Fibroblast of villous mesenchyme (primary cell): ENCODE measurements around the gene NUMA1. TPM values are rescaled to one million over a fixed set of nuclear protein-coding genes. Genes with fewer than 3 reads are reported as not detected.

ENCODE experiments used
- DNase-seq: peaks from one replicate; pipeline ENCODE4 v3.0.0-alpha.2; 2010; ENCODE audit warnings: low read depth
- H3K4me3 ChIP-seq: 2 replicates; pipeline ENCODE4 v1.5.1; 2011; ENCODE audit warnings: low read depth, mild to moderate bottlenecking, low read length
- total RNA-seq: library from RNA; depleted of rRNA; stranded (reverse); fragments of >200 nt; gene quantifications from 2 replicates; pipeline ENCODE4 v1.2.3, GENCODE V29; 2012
- TF ChIP-seq, protein P1 (sequence below): IDR thresholded peaks from 2 replicates; pipeline ENCODE4 v1.5.1; 2012; ENCODE audit warnings: low read depth, mild to moderate bottlenecking, low read length; ENCODE audit not compliant: insufficient read depth

NUMA1 gene
- total RNA-seq, 1 donor = 169 TPM

GRCh38 chr11:72102946-72103753, 22.8 kb upstream of the NUMA1 start, which contains the start of gene LAMTOR1:
LAMTOR1 (minus strand) TSS chr11:72103297; CDS start chr11:72103224, 73 bp downstream.
- peak; percentile 99 for DNase-seq
- TF ChIP-seq, protein P1, sequence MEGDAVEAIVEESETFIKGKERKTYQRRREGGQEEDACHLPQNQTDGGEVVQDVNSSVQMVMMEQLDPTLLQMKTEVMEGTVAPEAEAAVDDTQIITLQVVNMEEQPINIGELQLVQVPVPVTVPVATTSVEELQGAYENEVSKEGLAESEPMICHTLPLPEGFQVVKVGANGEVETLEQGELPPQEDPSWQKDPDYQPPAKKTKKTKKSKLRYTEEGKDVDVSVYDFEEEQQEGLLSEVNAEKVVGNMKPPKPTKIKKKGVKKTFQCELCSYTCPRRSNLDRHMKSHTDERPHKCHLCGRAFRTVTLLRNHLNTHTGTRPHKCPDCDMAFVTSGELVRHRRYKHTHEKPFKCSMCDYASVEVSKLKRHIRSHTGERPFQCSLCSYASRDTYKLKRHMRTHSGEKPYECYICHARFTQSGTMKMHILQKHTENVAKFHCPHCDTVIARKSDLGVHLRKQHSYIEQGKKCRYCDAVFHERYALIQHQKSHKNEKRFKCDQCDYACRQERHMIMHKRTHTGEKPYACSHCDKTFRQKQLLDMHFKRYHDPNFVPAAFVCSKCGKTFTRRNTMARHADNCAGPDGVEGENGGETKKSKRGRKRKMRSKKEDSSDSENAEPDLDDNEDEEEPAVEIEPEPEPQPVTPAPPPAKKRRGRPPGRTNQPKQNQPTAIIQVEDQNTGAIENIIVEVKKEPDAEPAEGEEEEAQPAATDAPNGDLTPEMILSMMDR = peak; percentile 38
- peak within 1 kb of the TSS; percentile 97 for H3K4me3 ChIP-seq

DNA sequence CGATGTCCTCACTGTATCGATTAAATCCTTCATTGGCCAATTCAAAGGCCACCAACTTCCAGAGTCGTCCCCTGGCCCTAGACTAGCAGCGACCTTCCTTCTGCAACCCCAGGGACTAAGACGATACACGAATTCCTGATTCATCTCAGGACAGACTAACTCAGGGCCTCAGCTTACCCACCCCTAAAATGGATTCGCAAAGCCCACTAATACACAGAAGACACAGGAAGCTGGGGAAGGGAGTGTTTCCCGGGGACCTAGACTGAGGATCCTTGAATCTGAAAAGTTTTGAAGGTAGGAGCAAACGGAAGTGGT, 22.2 kb upstream of the NUMA1 start:
- peak overlapping the region; percentile 97 for H3K4me3 ChIP-seq
- no peak for DNase-seq
- TF ChIP-seq, protein P1 = no peak

GRCh38 chr11:72102162-72102561, 21.8 kb upstream of the NUMA1 start:
- TF ChIP-seq, protein P1 = no peak
- peak overlapping the region; percentile 97 for H3K4me3 ChIP-seq
- DNase-seq = no peak

GRCh38 chr11:72100462-72100861, 20.1 kb upstream of the NUMA1 start:
- H3K4me3 ChIP-seq = no peak overlapping the region
- DNase-seq = no peak
- TF ChIP-seq, protein P1 = no peak

DNA sequence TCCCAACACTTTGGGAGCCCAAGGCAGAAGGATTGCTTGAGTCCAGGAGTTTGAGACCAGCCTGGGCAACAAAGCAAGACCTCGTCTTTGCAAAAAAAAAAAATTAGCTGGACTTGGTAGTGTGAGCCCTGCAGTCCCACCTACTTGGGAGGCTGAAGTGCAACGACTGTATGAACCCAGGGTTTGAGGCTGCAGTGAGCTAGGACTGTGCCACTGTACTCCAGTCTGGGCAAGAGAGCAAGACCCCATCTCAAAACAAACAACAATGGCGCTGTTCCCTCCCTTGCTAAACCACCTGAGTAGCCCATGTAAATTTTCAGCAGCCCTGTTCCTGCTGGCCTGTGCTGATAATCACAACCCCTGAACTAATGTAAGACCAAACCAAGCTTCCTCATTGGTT, 19.7 kb upstream of the NUMA1 start:
- TF ChIP-seq, protein P1 = no peak
- DNase-seq = no peak
- H3K4me3 ChIP-seq = no peak overlapping the region

DNA sequence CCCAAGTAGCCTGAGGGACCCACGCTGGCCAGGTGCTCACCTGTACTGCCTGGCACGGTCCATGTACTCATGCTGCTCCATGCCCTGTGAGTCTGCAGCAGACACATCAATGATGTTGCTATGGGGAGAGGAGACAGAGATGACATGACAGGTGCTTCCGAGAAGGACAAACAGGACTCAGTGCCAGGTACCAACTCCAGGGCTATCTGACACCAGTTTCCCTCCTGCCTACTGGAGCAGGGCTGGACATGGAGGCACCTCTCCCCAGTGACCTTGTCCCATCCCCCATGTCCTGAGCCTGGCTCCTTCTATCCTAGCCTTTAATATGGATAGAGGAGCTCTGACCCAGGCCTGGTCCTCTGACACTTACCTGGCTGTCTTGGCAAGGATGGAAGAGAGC, 18.4 kb upstream of the NUMA1 start:
- H3K4me3 ChIP-seq = no peak overlapping the region
- DNase-seq = no peak
- TF ChIP-seq, protein P1 = no peak

DNA sequence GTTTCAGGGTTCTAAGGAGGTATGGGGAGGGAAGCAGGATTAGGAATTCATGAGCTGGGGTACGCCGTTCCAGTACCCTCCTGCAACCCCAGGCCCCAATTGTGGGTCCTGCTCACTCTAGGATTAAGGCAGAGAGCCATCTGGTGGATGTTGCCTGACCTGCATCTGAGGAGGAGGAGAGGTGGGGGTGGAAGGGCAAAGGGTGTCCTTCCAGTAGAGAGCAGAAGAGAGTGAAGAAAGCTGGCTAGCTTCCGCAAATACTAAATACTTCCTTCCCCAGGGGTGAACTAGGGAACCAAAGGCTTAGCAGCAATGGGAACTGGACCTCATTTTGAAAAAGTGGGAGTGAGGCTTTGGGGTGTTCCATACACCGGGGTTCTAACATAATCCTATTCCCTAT, 10.9 kb upstream of the NUMA1 start:
- no peak overlapping the region for H3K4me3 ChIP-seq
- DNase-seq = peak; percentile 74
- TF ChIP-seq, protein P1 = peak; percentile 90
